HCT116 (cell line): ENCODE measurements around the gene MACROD1. TPM values are rescaled to one million over a fixed set of nuclear protein-coding genes. Genes with fewer than 3 reads are reported as not detected.

Source experiments
- ATAC-seq: fragments of 200-7000 bp; cut with Tn5 transposase; 2 replicates; pipeline ENCODE4 v1.9.1; 2020; ENCODE audit warnings: mild to moderate bottlenecking, moderate library complexity
- BruUV-seq: library from RNA; stranded (reverse); fragments of 400-500 nt; replicated peaks from 2 replicates; lab custom pipeline; 2021; lab: Mats Ljungman, UMichigan
- CTCF ChIA-PET: fragments of 300-600 bp; sonication (Branson Sonifier 250); formaldehyde crosslinking; loops from one replicate; lab custom pipeline; 2021; ENCODE audit warnings: antibody characterized with exemption; lab: Charles Lee
- POLR2A ChIA-PET: fragments of 300-600, 350-600 bp; sonication (Branson Sonifier 250); formaldehyde crosslinking; loops from one replicate; lab custom pipeline; 2021; ENCODE audit warnings: antibody characterized with exemption; lab: Charles Lee
- RAD21 ChIA-PET, 2 experiments: fragments of 300-600 bp; sonication (Branson Sonifier 250); formaldehyde crosslinking; loops; one replicate each; lab custom pipeline; 2023; ENCODE audit warnings: low total read pairs in 2 of 2; ENCODE audit not compliant: uncharacterized antibody in 2 of 2, unreplicated experiment in 2 of 2, low non-redundant PET in 1 of 2; lab: Charles Lee
- DNase-seq: peaks from one replicate; pipeline ENCODE4 v3.0.0-alpha.2; 2010; ENCODE audit warnings: low read depth, low spot score
- H2AFZ ChIP-seq: fragments of 200-600 bp; shearing (Covaris generic), sonication (generic); 2 replicates; pipeline ENCODE4 v1.6.1; 2017; ENCODE audit warnings: low read depth, mixed run types, mixed read lengths, antibody characterized with exemption, low read length; ENCODE audit not compliant: poor library complexity, severe bottlenecking
- H3K27ac ChIP-seq: 2 replicates; pipeline ENCODE4 v1.5.1; 2012; ENCODE audit warnings: low read depth, low read length
- H3K27me3 ChIP-seq: fragments of 200-600 bp; sonication (generic); 2 replicates; pipeline ENCODE4 v1.6.1; 2016; ENCODE audit warnings: mixed run types, low read length, mixed read lengths; ENCODE audit not compliant: insufficient read depth
- H3K36me3 ChIP-seq, 2 experiments: fragments of 200-500 bp in 1 of 2; fragments of 200-600 bp in 1 of 2; sonication (Bioruptor generic) in 1 of 2; sonication (generic) in 1 of 2; 2 replicates each; pipeline versions ENCODE4 v1.5.1 to v1.6.1; 2014 to 2016; ENCODE audit warnings: low read length in 2 of 2, inconsistent platforms in 1 of 2, mixed read lengths in 1 of 2, mixed run types in 1 of 2; ENCODE audit not compliant: insufficient read depth in 2 of 2, control insufficient read depth in 1 of 2
- H3K4me1 ChIP-seq, 2 experiments: fragments of 200-600 bp in 1 of 2; sonication (generic) in 1 of 2; 2 replicates each; pipeline versions ENCODE4 v1.5.1 to v1.6.1; 2012 to 2017; ENCODE audit warnings: low read length in 2 of 2, inconsistent platforms in 1 of 2, mild to moderate bottlenecking in 1 of 2, mixed read lengths in 1 of 2, mixed run types in 1 of 2, moderate library complexity in 1 of 2; ENCODE audit not compliant: insufficient read depth in 2 of 2, control insufficient read depth in 1 of 2
- H3K4me2 ChIP-seq: fragments of 200-600 bp; sonication (generic); 2 replicates; pipeline ENCODE4 v1.6.1; 2017; ENCODE audit warnings: mixed run types, low read length, mixed read lengths
- H3K4me3 ChIP-seq, 2 experiments: fragments of 200-600 bp in 1 of 2; sonication (generic) in 1 of 2; replicated peaks in 1 of 2; 2 replicates each; pipeline ENCODE4 v1.5.1; 2011 to 2016; ENCODE audit warnings: low read length in 2 of 2, control low read depth in 1 of 2, low read depth in 1 of 2, mild to moderate bottlenecking in 1 of 2, mixed read lengths in 1 of 2, mixed run types in 1 of 2
- H3K79me2 ChIP-seq: fragments of 200-600 bp; sonication (generic); 2 replicates; pipeline ENCODE4 v1.6.1; 2017; ENCODE audit warnings: mild to moderate bottlenecking, mixed run types, low read length, moderate library complexity, mixed read lengths; ENCODE audit not compliant: insufficient read depth
- H3K9ac ChIP-seq: fragments of 200-600 bp; sonication (generic); 2 replicates; pipeline ENCODE4 v1.6.1; 2016; ENCODE audit warnings: low read length, mixed read lengths
- H3K9me2 ChIP-seq: fragments of 200-600 bp; sonication (generic), shearing (Covaris generic); 2 replicates; pipeline ENCODE4 v1.6.1; 2017; ENCODE audit warnings: mixed run types, mild to moderate bottlenecking, moderate library complexity; ENCODE audit not compliant: insufficient read depth
- H3K9me3 ChIP-seq, 2 experiments: fragments of 200-500 bp in 1 of 2; fragments of 200-600 bp in 1 of 2; sonication (Bioruptor generic) in 1 of 2; sonication (generic) in 1 of 2; 2 replicates each; pipeline ENCODE4 v1.6.1; 2014 to 2017; ENCODE audit warnings: low read length in 2 of 2, mixed read lengths in 2 of 2, inconsistent platforms in 1 of 2, low read depth in 1 of 2, mild to moderate bottlenecking in 1 of 2, mixed run types in 1 of 2, moderate library complexity in 1 of 2; ENCODE audit not compliant: control insufficient read depth in 1 of 2, insufficient read depth in 1 of 2
- H4K20me1 ChIP-seq: fragments of 200-600 bp; sonication (generic), shearing (Covaris generic); 2 replicates; pipeline ENCODE4 v1.6.1; 2017; ENCODE audit warnings: mixed run types, mild to moderate bottlenecking, moderate library complexity; ENCODE audit not compliant: insufficient read depth
- ATF3 ChIP-seq: IDR thresholded peaks from 2 replicates; pipeline ENCODE4 v1.6.1; 2012
- CBX3 ChIP-seq: IDR thresholded peaks from 2 replicates; pipeline ENCODE4 v1.6.1; 2012; ENCODE audit warnings: low read depth
- CEBPB ChIP-seq: IDR thresholded peaks from 2 replicates; pipeline ENCODE4 v1.6.1; 2012; ENCODE audit warnings: low read depth
- CTCF ChIP-seq, 3 experiments: fragments of 200-600 bp in 1 of 3; sonication (generic) in 1 of 3; IDR thresholded peaks in 2 of 3; conservative IDR thresholded peaks in 1 of 3; 2 replicates each; pipeline ENCODE4 v1.5.1; 2012 to 2017; ENCODE audit warnings: low read depth in 2 of 3, low read length in 2 of 3, antibody characterized with exemption in 1 of 3, borderline replicate concordance in 1 of 3, control low read depth in 1 of 3, mild to moderate bottlenecking in 1 of 3, mixed read lengths in 1 of 3, mixed run types in 1 of 3, moderate library complexity in 1 of 3; ENCODE audit not compliant: insufficient read depth in 1 of 3
- MAX ChIP-seq: IDR thresholded peaks from 2 replicates; pipeline ENCODE4 v1.6.1; 2012
- POLR2A ChIP-seq: IDR thresholded peaks from 2 replicates; pipeline ENCODE4 v1.7.0; 2011; ENCODE audit warnings: borderline replicate concordance; ENCODE audit not compliant: insufficient read depth, insufficient read length; ENCODE audit errors: extremely low read depth
- POLR2AphosphoS5 ChIP-seq: IDR thresholded peaks from 2 replicates; pipeline ENCODE4 v1.6.1; 2011; ENCODE audit warnings: mild to moderate bottlenecking, low read depth, low read length, moderate library complexity
- SIN3A ChIP-seq: IDR thresholded peaks from 2 replicates; pipeline ENCODE4 v1.6.1; 2012; ENCODE audit warnings: low read depth
- SP1 ChIP-seq: IDR thresholded peaks from 2 replicates; pipeline ENCODE4 v1.6.1; 2012; ENCODE audit warnings: low read depth
- TCF7L2 ChIP-seq: IDR thresholded peaks from 2 replicates; pipeline ENCODE4 v1.7.0; 2011; ENCODE audit warnings: borderline replicate concordance, inconsistent platforms; ENCODE audit not compliant: insufficient read depth, insufficient read length; ENCODE audit errors: extremely low read depth
- YY1 ChIP-seq: IDR thresholded peaks from 2 replicates; pipeline ENCODE4 v1.6.1; 2011; ENCODE audit warnings: low read length, low read depth, moderate library complexity, mild to moderate bottlenecking; ENCODE audit not compliant: insufficient replicate concordance; ENCODE audit errors: extremely low read depth
- intact Hi-C: fragments of 100-400 bp; cut with micrococcal nuclease; formaldehyde crosslinking; loops from 2 replicates; pipeline ENCODE4 v1.10.0; 2022
- total RNA-seq: library from RNA; stranded (reverse); gene quantifications from one replicate; pipeline ENCODE4 v1.2.1, GENCODE V29; 2021; ENCODE audit not compliant: unreplicated experiment

The MACROD1 gene
- total RNA-seq, 1 experiment from 2014 or later, result 61.1 TPM

GRCh38 chr11:64019106-64020037, 146.5 kb downstream of the MACROD1 start:
- RAD21 ChIA-PET, result no interaction called here
- no peak overlapping the region for H3K27ac ChIP-seq
- H3K4me1 ChIP-seq, result no peaks in the 10 kb centered on the region
- H3K4me3 ChIP-seq, result no peak overlapping the region
- H3K4me2 ChIP-seq, result no peak overlapping the region
- H2AFZ ChIP-seq, result no peak overlapping the region
- CTCF ChIA-PET, result no interaction called here
- TF ChIP-seq ATF3 (no peak), POLR2A (no peak), CTCF (IDR thresholded peaks at IDR 0.05 in 2 of 3, conservative IDR thresholded peaks at IDR 0.05 in 1 of 3; ENCODE audit: borderline replicate concordance in 1 of 3, insufficient read depth in 1 of 3, low read depth in 2 of 3, low read length in 2 of 3) (no peak), CBX3 (no peak), YY1 (no peak)
- TF ChIP-seq, all 23 proteins: peak for 0
- POLR2A ChIA-PET, result interaction anchor here (0.6 kb wide), 1 partner anchor 42 kb away, joined by 3 read pairs; no protein-coding TSS in a partner anchor
- Histone ChIP-seq H3K79me2 (no peaks in the 10 kb centered on the region), H4K20me1 (no peaks in the 10 kb centered on the region), H3K36me3 (no peaks in the 10 kb centered on the region), H3K9me2 (no peaks in the 10 kb centered on the region), H3K27me3 (no peaks in the 10 kb centered on the region), H3K9ac (no peak overlapping the region), H3K9me3 (no peaks in the 10 kb centered on the region)
- intact Hi-C loops, result no loop called here
- BruUV-seq, result no TSS peak
- ATAC-seq (no peak), DNase-seq (no peak)

GRCh38 chr11:64018310-64018709, 147.6 kb downstream of the MACROD1 start:
- no TSS peak for BruUV-seq
- no peak overlapping the region for H2AFZ ChIP-seq
- H3K9me2 ChIP-seq, result no peaks in the 10 kb centered on the region
- no peaks in the 10 kb centered on the region for H3K4me1 ChIP-seq
- H3K9ac ChIP-seq, result no peak overlapping the region
- no peak for DNase-seq
- TF ChIP-seq POLR2AphosphoS5 (no peak), MAX (no peak), CEBPB (no peak), TCF7L2 (no peak), ATF3 (no peak), SP1 (no peak), CBX3 (no peak), SIN3A (no peak), CTCF (IDR thresholded peaks at IDR 0.05 in 2 of 3, conservative IDR thresholded peaks at IDR 0.05 in 1 of 3; ENCODE audit: borderline replicate concordance in 1 of 3, insufficient read depth in 1 of 3, low read depth in 2 of 3, low read length in 2 of 3) (no peak), YY1 (no peak)
- no peaks in the 10 kb centered on the region for H3K27me3 ChIP-seq
- no peaks in the 10 kb centered on the region for H3K79me2 ChIP-seq
- no peak overlapping the region for H3K4me2 ChIP-seq
- RAD21 ChIA-PET, result no interaction called here
- intact Hi-C loops, result no loop called here
- no peaks in the 10 kb centered on the region for H3K36me3 ChIP-seq
- no peak overlapping the region for H3K4me3 ChIP-seq
- no peaks in the 10 kb centered on the region for H4K20me1 ChIP-seq
- CTCF ChIA-PET, result no interaction called here
- no peak for ATAC-seq
- POLR2A ChIA-PET, result no interaction called here
- H3K9me3 ChIP-seq, result no peaks in the 10 kb centered on the region
- H3K27ac ChIP-seq, result no peak overlapping the region
